ENCODE measurements around the gene PSMC5.

DNA sequence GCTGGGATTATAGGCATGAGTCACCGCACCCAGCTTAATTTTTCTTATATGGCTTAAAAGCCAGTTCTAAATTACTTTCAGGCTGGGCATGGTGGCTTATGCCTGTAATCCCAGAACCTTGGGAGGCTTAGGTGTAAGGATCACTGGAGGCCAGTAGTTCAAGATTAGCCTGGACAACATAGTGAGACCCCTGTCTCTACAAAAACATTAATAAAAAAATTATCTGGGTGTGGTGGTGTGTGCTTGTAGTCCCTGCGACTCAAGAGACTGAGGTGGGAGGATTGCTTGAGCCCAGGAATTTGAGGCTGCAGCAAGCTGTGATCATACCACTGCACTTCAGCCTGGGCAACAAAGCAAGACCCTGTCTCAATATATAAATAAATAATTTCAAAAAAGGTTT, 26.0 kb downstream of the PSMC5 start:
- TF ChIP-seq, protein P1, sequence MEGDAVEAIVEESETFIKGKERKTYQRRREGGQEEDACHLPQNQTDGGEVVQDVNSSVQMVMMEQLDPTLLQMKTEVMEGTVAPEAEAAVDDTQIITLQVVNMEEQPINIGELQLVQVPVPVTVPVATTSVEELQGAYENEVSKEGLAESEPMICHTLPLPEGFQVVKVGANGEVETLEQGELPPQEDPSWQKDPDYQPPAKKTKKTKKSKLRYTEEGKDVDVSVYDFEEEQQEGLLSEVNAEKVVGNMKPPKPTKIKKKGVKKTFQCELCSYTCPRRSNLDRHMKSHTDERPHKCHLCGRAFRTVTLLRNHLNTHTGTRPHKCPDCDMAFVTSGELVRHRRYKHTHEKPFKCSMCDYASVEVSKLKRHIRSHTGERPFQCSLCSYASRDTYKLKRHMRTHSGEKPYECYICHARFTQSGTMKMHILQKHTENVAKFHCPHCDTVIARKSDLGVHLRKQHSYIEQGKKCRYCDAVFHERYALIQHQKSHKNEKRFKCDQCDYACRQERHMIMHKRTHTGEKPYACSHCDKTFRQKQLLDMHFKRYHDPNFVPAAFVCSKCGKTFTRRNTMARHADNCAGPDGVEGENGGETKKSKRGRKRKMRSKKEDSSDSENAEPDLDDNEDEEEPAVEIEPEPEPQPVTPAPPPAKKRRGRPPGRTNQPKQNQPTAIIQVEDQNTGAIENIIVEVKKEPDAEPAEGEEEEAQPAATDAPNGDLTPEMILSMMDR (IDR thresholded peaks at IDR 0.05; ENCODE audit: poor library complexity, severe bottlenecking): no peak
- TF ChIP-seq SMC3 (conservative IDR thresholded peaks at IDR 0.05; ENCODE audit: poor library complexity) (no peak), RAD21 (conservative IDR thresholded peaks at IDR 0.05) (no peak), MXI1 (conservative IDR thresholded peaks at IDR 0.05; ENCODE audit: poor library complexity, severe bottlenecking) (no peak), POLR2AphosphoS5 (IDR thresholded peaks at IDR 0.05) (no peak), TAF1 (IDR thresholded peaks at IDR 0.05; ENCODE audit: low read depth) (no peak), EP300 (conservative IDR thresholded peaks at IDR 0.05; ENCODE audit: poor library complexity, severe bottlenecking) (no peak)
- TF ChIP-seq, protein P2, sequence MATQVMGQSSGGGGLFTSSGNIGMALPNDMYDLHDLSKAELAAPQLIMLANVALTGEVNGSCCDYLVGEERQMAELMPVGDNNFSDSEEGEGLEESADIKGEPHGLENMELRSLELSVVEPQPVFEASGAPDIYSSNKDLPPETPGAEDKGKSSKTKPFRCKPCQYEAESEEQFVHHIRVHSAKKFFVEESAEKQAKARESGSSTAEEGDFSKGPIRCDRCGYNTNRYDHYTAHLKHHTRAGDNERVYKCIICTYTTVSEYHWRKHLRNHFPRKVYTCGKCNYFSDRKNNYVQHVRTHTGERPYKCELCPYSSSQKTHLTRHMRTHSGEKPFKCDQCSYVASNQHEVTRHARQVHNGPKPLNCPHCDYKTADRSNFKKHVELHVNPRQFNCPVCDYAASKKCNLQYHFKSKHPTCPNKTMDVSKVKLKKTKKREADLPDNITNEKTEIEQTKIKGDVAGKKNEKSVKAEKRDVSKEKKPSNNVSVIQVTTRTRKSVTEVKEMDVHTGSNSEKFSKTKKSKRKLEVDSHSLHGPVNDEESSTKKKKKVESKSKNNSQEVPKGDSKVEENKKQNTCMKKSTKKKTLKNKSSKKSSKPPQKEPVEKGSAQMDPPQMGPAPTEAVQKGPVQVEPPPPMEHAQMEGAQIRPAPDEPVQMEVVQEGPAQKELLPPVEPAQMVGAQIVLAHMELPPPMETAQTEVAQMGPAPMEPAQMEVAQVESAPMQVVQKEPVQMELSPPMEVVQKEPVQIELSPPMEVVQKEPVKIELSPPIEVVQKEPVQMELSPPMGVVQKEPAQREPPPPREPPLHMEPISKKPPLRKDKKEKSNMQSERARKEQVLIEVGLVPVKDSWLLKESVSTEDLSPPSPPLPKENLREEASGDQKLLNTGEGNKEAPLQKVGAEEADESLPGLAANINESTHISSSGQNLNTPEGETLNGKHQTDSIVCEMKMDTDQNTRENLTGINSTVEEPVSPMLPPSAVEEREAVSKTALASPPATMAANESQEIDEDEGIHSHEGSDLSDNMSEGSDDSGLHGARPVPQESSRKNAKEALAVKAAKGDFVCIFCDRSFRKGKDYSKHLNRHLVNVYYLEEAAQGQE (IDR thresholded peaks at IDR 0.05; ENCODE audit: borderline replicate concordance): no peak
